ENCODE data around the gene CCR9. TPM values are rescaled to one million over a fixed set of nuclear protein-coding genes. Genes with fewer than 3 reads are reported as not detected.
A peak's percentile ranks its signal among the peaks of the same experiment; 100 is the strongest.

Gene CCR9
- total and polyA plus RNA-seq, 2 donors (not counting 1 experiment from before 2014, with no cell fraction given): not detected

- peaks cover 10% of the 10 kb centered on the region for H3K36me3 ChIP-seq (ENCODE audit: control insufficient read depth, insufficient read depth, low read length)
- H3K4me3 ChIP-seq (replicated peaks in 1 of 4; ENCODE audit: control extremely low read depth in 1 of 4, insufficient read depth in 1 of 4, low read depth in 3 of 4, low read length in 4 of 4): no peak overlapping the region
- H3K4me2 ChIP-seq (ENCODE audit: extremely low read depth, insufficient read depth, low read length): no peak overlapping the region
- TF ChIP-seq CTCF (conservative IDR thresholded peaks at IDR 0.05 in 1 of 2, IDR thresholded peaks at IDR 0.05 in 1 of 2; ENCODE audit: low read depth in 1 of 2, low read length in 2 of 2) (no peak), EZH2 (IDR thresholded peaks at IDR 0.05; ENCODE audit: low read length, missing control alignments) (no peak)
- H3K79me2 ChIP-seq (ENCODE audit: control insufficient read depth, insufficient read depth, low read length): no peaks in the 10 kb centered on the region
- no peaks in the 10 kb centered on the region for H3K4me1 ChIP-seq (ENCODE audit: control insufficient read depth, extremely low read depth, insufficient read depth, low read length)
- no peak overlapping the region for H3K27ac ChIP-seq (ENCODE audit: insufficient read depth, low read length)
- no peak overlapping the region for H3K9ac ChIP-seq (ENCODE audit: insufficient read depth, low read length)
- no peaks in the 10 kb centered on the region for H3K27me3 ChIP-seq (ENCODE audit: control insufficient read depth, insufficient read depth, low read length)
- no peak for DNase-seq (ENCODE audit: low read depth in 2 of 2)
- no peak overlapping the region for H2AFZ ChIP-seq (ENCODE audit: low read length)
- H4K20me1 ChIP-seq (ENCODE audit: control insufficient read depth, extremely low read depth, insufficient read depth, low read length): no peaks in the 10 kb centered on the region
- no peaks in the 10 kb centered on the region for H3K9me3 ChIP-seq (ENCODE audit: control insufficient read depth, insufficient read depth, low read depth, low read length)
These were observed 51.7 kb downstream of the CCR9 start for GRCh38 chr3:45938043-45938435.

GRCh38 chr3:45938864-45939263 is 52.5 kb downstream of the CCR9 start:
- Histone ChIP-seq H3K9ac (ENCODE audit: insufficient read depth, low read length) (no peak overlapping the region), H3K27me3 (ENCODE audit: control insufficient read depth, insufficient read depth, low read length) (no peaks in the 10 kb centered on the region), H2AFZ (ENCODE audit: low read length) (no peak overlapping the region), H3K27ac (ENCODE audit: insufficient read depth, low read length) (no peak overlapping the region), H3K9me3 (ENCODE audit: control insufficient read depth, insufficient read depth, low read depth, low read length) (no peaks in the 10 kb centered on the region), H3K4me1 (ENCODE audit: control insufficient read depth, extremely low read depth, insufficient read depth, low read length) (no peaks in the 10 kb centered on the region), H3K79me2 (ENCODE audit: control insufficient read depth, insufficient read depth, low read length) (no peaks in the 10 kb centered on the region), H3K4me3 (replicated peaks in 1 of 4; ENCODE audit: control extremely low read depth in 1 of 4, insufficient read depth in 1 of 4, low read depth in 3 of 4, low read length in 4 of 4) (no peak overlapping the region), H3K36me3 (ENCODE audit: control insufficient read depth, insufficient read depth, low read length) (peaks cover 10% of the 10 kb centered on the region), H4K20me1 (ENCODE audit: control insufficient read depth, extremely low read depth, insufficient read depth, low read length) (no peaks in the 10 kb centered on the region), H3K4me2 (ENCODE audit: extremely low read depth, insufficient read depth, low read length) (no peak overlapping the region)
- TF ChIP-seq EZH2 (IDR thresholded peaks at IDR 0.05; ENCODE audit: low read length, missing control alignments) (no peak), CTCF (conservative IDR thresholded peaks at IDR 0.05 in 1 of 2, IDR thresholded peaks at IDR 0.05 in 1 of 2; ENCODE audit: low read depth in 1 of 2, low read length in 2 of 2) (peak; percentile 91 to 96)
- DNase-seq (ENCODE audit: low read depth in 2 of 2): peak; percentile 80 to 92

GRCh38 chr3:45939341-45939771 is 53.0 kb downstream of the CCR9 start:
- H3K4me2 ChIP-seq (ENCODE audit: extremely low read depth, insufficient read depth, low read length): no peak overlapping the region
- H3K79me2 ChIP-seq (ENCODE audit: control insufficient read depth, insufficient read depth, low read length): no peaks in the 10 kb centered on the region
- no peak overlapping the region for H2AFZ ChIP-seq (ENCODE audit: low read length)
- H3K9ac ChIP-seq (ENCODE audit: insufficient read depth, low read length): no peak overlapping the region
- H3K4me1 ChIP-seq (ENCODE audit: control insufficient read depth, extremely low read depth, insufficient read depth, low read length): no peaks in the 10 kb centered on the region
- peaks cover 10% of the 10 kb centered on the region for H3K36me3 ChIP-seq (ENCODE audit: control insufficient read depth, insufficient read depth, low read length)
- no peaks in the 10 kb centered on the region for H3K27me3 ChIP-seq (ENCODE audit: control insufficient read depth, insufficient read depth, low read length)
- H4K20me1 ChIP-seq (ENCODE audit: control insufficient read depth, extremely low read depth, insufficient read depth, low read length): no peaks in the 10 kb centered on the region
- no peak overlapping the region for H3K27ac ChIP-seq (ENCODE audit: insufficient read depth, low read length)
- no peaks in the 10 kb centered on the region for H3K9me3 ChIP-seq (ENCODE audit: control insufficient read depth, insufficient read depth, low read depth, low read length)
- no peak overlapping the region for H3K4me3 ChIP-seq (replicated peaks in 1 of 4; ENCODE audit: control extremely low read depth in 1 of 4, insufficient read depth in 1 of 4, low read depth in 3 of 4, low read length in 4 of 4)
- no peak for DNase-seq (ENCODE audit: low read depth in 2 of 2)
- TF ChIP-seq CTCF (conservative IDR thresholded peaks at IDR 0.05 in 1 of 2, IDR thresholded peaks at IDR 0.05 in 1 of 2; ENCODE audit: low read depth in 1 of 2, low read length in 2 of 2): no peak
- no peak for TF ChIP-seq EZH2 (IDR thresholded peaks at IDR 0.05; ENCODE audit: low read length, missing control alignments)

Measured in fibroblast of lung (primary cell).